Lower leg skin (tissue), 3 donors: Measurements from ENCODE around the gene PAK2.

ENCODE experiments used
- POLR2A ChIP-seq, 2 donors: fragments of 450-650 bp; IDR thresholded peaks; one replicate each; pipeline ENCODE4 v1.6.1; 2016 to 2017; ENCODE audit warnings: antibody characterized with exemption in 2 of 2, mild to moderate bottlenecking in 1 of 2, moderate library complexity in 1 of 2
- TF ChIP-seq, protein P1 (sequence below), 3 donors: fragments of 450-650 bp; IDR thresholded peaks; one replicate each; pipeline ENCODE4 v1.5.1; 2016; ENCODE audit warnings: antibody characterized with exemption in 3 of 3, mild to moderate bottlenecking in 3 of 3, moderate library complexity in 2 of 3

DNA sequence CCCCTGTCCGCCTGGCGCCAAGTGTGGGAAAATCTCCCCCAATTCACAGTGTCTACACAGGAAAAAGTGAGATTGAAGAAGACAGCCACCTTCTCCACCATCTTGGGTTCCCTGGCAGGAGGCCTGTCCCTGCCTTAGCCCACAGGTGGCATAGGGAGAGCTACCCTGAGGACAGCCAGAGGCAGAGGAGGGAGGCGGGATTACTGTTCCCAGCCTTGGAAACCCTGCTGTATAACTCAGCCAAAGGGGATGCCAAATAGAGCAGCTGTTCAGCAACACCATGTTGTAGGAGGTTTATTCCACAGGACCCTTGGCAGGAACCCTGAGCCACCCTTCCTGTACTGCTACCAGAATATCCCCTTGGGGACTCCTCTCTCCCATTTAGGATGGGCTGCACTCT, 54.8 kb downstream of the PAK2 start:
- TF ChIP-seq, protein P1, sequence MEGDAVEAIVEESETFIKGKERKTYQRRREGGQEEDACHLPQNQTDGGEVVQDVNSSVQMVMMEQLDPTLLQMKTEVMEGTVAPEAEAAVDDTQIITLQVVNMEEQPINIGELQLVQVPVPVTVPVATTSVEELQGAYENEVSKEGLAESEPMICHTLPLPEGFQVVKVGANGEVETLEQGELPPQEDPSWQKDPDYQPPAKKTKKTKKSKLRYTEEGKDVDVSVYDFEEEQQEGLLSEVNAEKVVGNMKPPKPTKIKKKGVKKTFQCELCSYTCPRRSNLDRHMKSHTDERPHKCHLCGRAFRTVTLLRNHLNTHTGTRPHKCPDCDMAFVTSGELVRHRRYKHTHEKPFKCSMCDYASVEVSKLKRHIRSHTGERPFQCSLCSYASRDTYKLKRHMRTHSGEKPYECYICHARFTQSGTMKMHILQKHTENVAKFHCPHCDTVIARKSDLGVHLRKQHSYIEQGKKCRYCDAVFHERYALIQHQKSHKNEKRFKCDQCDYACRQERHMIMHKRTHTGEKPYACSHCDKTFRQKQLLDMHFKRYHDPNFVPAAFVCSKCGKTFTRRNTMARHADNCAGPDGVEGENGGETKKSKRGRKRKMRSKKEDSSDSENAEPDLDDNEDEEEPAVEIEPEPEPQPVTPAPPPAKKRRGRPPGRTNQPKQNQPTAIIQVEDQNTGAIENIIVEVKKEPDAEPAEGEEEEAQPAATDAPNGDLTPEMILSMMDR (IDR thresholded peaks at IDR 0.05), result no peak
- no peak for TF ChIP-seq POLR2A (IDR thresholded peaks at IDR 0.05)
